Left renal pelvis (tissue), 4 donors: ENCODE results near the gene PKN1. TPM values are rescaled to one million over a fixed set of nuclear protein-coding genes. Genes with fewer than 3 reads are reported as not detected.
"Not testable (repeated sequence)": the region's sequence is repeated elsewhere in the genome, so short reads cannot be mapped to it uniquely, and the experiment has no call there.

Experiments used
- DNase-seq, 4 donors: peaks; one replicate each; pipeline ENCODE4 v3.0.0-alpha.2; 2013; ENCODE audit warnings: low read depth in 4 of 4, low spot score in 3 of 4
- polyA plus RNA-seq, 4 donors: library from polyadenylated mRNA; unstranded; fragments of 120-200 nt; gene quantifications; one replicate each; pipeline ENCODE4 v1.2.1, GENCODE V29; 2013; ENCODE audit not compliant: insufficient read length in 4 of 4

Gene PKN1
- 100 to 1,000 TPM in 1 of 4 donors, 10 to 100 TPM in 3; 56.1 to 104 (median 80.8) TPM for polyA plus RNA-seq

GRCh38 chr19:14432791-14433553 lies at the start of gene PKN1:
PKN1 (plus strand) TSS chr19:14433306; CDS start chr19:14433522, 216 bp downstream.
- DNase-seq: no peak

- no peak for DNase-seq
Measured at GRCh38 chr19:14383661-14384555, 49.2 kb upstream of the PKN1 start.

- DNase-seq: no peak
Measured at GRCh38 chr19:14385492-14385891, 47.6 kb upstream of the PKN1 start.

- DNase-seq: no peak
Measured at GRCh38 chr19:14390548-14390947, 42.6 kb upstream of the PKN1 start.

GRCh38 chr19:14391156-14391821 lies 41.8 kb upstream of the PKN1 start:
- DNase-seq: no peak

GRCh38 chr19:14393329-14393728 lies 39.8 kb upstream of the PKN1 start:
- DNase-seq: no peak

- DNase-seq: no peak
Measured at GRCh38 chr19:14394167-14394566, 38.9 kb upstream of the PKN1 start.

- no peak for DNase-seq
Measured at GRCh38 chr19:14395262-14395661, 37.8 kb upstream of the PKN1 start.

GRCh38 chr19:14395710-14396336 lies 37.3 kb upstream of the PKN1 start:
- no peak for DNase-seq

- DNase-seq: not testable (repeated sequence)
Measured at GRCh38 chr19:14396730-14397129, 36.4 kb upstream of the PKN1 start.

- not testable (repeated sequence) for DNase-seq
Measured at GRCh38 chr19:14397168-14397567, 35.9 kb upstream of the PKN1 start.

- DNase-seq: no peak
Measured at GRCh38 chr19:14400951-14401431, 32.1 kb upstream of the PKN1 start.

- no peak for DNase-seq
Measured at GRCh38 chr19:14401468-14402195, 31.5 kb upstream of the PKN1 start.

- no peak for DNase-seq
Measured at GRCh38 chr19:14402332-14403144, 30.6 kb upstream of the PKN1 start.

GRCh38 chr19:14403145-14403930 lies 29.8 kb upstream of the PKN1 start:
- DNase-seq: not testable (repeated sequence)

- DNase-seq: no peak
Measured at GRCh38 chr19:14404312-14404711, 28.8 kb upstream of the PKN1 start.

- no peak for DNase-seq
Measured at GRCh38 chr19:14405380-14405757, 27.7 kb upstream of the PKN1 start.
